Endodermal cell (in vitro differentiated cells): ENCODE data around the gene VIT. TPM values are rescaled to one million over a fixed set of nuclear protein-coding genes. Genes with fewer than 3 reads are reported as not detected.

Experiments
- DNase-seq: peaks from one replicate; pipeline ENCODE4 v3.0.0-alpha.2; 2017
- H3K27ac ChIP-seq: 2 replicates; pipeline ENCODE4 v1.5.1; 2013; ENCODE audit warnings: mild to moderate bottlenecking, low read depth, low read length, moderate library complexity
- H3K27me3 ChIP-seq: 2 replicates; pipeline ENCODE4 v1.6.1; 2013; ENCODE audit warnings: mild to moderate bottlenecking, low read length, moderate library complexity; ENCODE audit not compliant: insufficient read depth, control insufficient read depth, poor library complexity, severe bottlenecking
- H3K36me3 ChIP-seq: 2 replicates; pipeline ENCODE4 v1.7.0; 2013; ENCODE audit warnings: mild to moderate bottlenecking, low read length, moderate library complexity; ENCODE audit not compliant: control insufficient read depth, insufficient read depth
- H3K4me1 ChIP-seq: one replicate; pipeline ENCODE4 v1.7.0; 2013; ENCODE audit warnings: low read length; ENCODE audit not compliant: control insufficient read depth, insufficient read depth
- H3K4me3 ChIP-seq: 2 replicates; pipeline ENCODE4 v1.5.1; 2013; ENCODE audit warnings: mild to moderate bottlenecking, low read length, moderate library complexity
- H3K9ac ChIP-seq: 2 replicates; pipeline ENCODE4 v1.6.1; 2013; ENCODE audit warnings: mild to moderate bottlenecking, low read length, moderate library complexity; ENCODE audit not compliant: poor library complexity, severe bottlenecking; ENCODE audit errors: extremely low read depth
- H3K9me3 ChIP-seq: 2 replicates; pipeline ENCODE4 v1.6.1; 2013; ENCODE audit warnings: mild to moderate bottlenecking, low read length, moderate library complexity; ENCODE audit not compliant: control insufficient read depth
- H3K27ac Mint-ChIP-seq: 2 replicates; pipeline ENCODE4 v1.8.0; 2020; ENCODE audit warnings: mixed read lengths
- H3K27me3 Mint-ChIP-seq: 2 replicates; pipeline ENCODE4 v1.8.0; 2021; ENCODE audit warnings: mild to moderate bottlenecking, mixed read lengths; ENCODE audit not compliant: insufficient read depth
- H3K36me3 Mint-ChIP-seq: 2 replicates; pipeline ENCODE4 v1.8.0; 2020; ENCODE audit warnings: low read depth, mixed read lengths
- H3K4me1 Mint-ChIP-seq: 2 replicates; pipeline ENCODE4 v1.8.0; 2020; ENCODE audit warnings: mixed read lengths
- H3K4me3 Mint-ChIP-seq: 2 replicates; pipeline ENCODE4 v1.8.0; 2020; ENCODE audit warnings: mild to moderate bottlenecking, moderate library complexity, mixed read lengths
- H3K9me3 Mint-ChIP-seq: 2 replicates; pipeline ENCODE4 v1.8.0; 2020; ENCODE audit warnings: mild to moderate bottlenecking, mixed read lengths
- WGBS, 2 experiments: methylation state at CpG; one replicate each; pipeline versions ENCODE4 v1.1.5 to v1.1.7; 2013; ENCODE audit warnings: missing lambda C conversion rate in 2 of 2, mixed read lengths in 1 of 2; ENCODE audit not compliant: insufficient coverage in 1 of 2, insufficient read length in 1 of 2; 5-methylcytosine and 5-hydroxymethylcytosine counted together
- total RNA-seq, 2 donors: library from RNA; stranded (reverse); fragmentation: NEBNext Ultra II Directional in 1 of 2; extraction: Animal tissue kit (Norgen Biotek cat#: 25700) in 1 of 2; gene quantifications; 2 replicates in 1 of 2; 3 replicates in 1 of 2; pipeline ENCODE4 v1.2.1, GENCODE V29; 2021
- TF ChIP-seq, protein P1 (sequence below): fragments of 200-600 bp; sonication (generic); conservative IDR thresholded peaks from 2 replicates; pipeline ENCODE4 v1.5.0; 2021; ENCODE audit warnings: antibody characterized with exemption, mild to moderate bottlenecking

VIT gene
- total RNA-seq, 2 donors from 2014 or later = 0.53 TPM; not detected in 1

DNA sequence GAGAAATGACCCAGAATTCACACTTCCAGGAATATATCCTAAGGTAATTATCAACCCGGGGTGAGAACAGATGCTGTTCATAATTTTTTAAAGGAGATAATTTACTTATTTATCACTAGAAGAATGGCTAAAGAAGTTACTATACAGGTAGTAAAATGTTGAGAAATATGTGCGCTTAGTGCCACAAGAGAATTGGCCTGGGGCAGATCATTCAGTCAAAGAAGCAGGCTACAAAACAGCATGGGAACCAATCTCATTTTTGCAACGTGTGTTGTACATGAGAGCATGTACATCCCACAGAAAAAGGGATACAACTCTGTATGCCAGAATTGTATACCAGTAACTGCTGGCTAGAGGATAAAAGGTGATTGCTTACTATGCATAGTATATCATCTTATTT is 75.2 kb downstream of the VIT start:
- Mint-ChIP-seq H3K36me3 (no peaks in the 10 kb centered on the region), H3K4me1 (no peaks in the 10 kb centered on the region), H3K4me3 (no peak overlapping the region), H3K9me3 (peaks cover 6% of the 10 kb centered on the region), H3K27ac (no peak overlapping the region), H3K27me3 (peaks cover 2% of the 10 kb centered on the region)
- DNase-seq = no peak
- TF ChIP-seq, protein P1, sequence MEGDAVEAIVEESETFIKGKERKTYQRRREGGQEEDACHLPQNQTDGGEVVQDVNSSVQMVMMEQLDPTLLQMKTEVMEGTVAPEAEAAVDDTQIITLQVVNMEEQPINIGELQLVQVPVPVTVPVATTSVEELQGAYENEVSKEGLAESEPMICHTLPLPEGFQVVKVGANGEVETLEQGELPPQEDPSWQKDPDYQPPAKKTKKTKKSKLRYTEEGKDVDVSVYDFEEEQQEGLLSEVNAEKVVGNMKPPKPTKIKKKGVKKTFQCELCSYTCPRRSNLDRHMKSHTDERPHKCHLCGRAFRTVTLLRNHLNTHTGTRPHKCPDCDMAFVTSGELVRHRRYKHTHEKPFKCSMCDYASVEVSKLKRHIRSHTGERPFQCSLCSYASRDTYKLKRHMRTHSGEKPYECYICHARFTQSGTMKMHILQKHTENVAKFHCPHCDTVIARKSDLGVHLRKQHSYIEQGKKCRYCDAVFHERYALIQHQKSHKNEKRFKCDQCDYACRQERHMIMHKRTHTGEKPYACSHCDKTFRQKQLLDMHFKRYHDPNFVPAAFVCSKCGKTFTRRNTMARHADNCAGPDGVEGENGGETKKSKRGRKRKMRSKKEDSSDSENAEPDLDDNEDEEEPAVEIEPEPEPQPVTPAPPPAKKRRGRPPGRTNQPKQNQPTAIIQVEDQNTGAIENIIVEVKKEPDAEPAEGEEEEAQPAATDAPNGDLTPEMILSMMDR = no peak
- Histone ChIP-seq H3K9ac (no peak overlapping the region), H3K27me3 (no peaks in the 10 kb centered on the region), H3K27ac (no peak overlapping the region), H3K9me3 (peaks cover 7% of the 10 kb centered on the region), H3K4me3 (no peak overlapping the region), H3K36me3 (no peaks in the 10 kb centered on the region), H3K4me1 (no peaks in the 10 kb centered on the region)
- WGBS, 2 experiments = 91 to 100% methylated on average over 2 of the region's 3 CpGs

DNA sequence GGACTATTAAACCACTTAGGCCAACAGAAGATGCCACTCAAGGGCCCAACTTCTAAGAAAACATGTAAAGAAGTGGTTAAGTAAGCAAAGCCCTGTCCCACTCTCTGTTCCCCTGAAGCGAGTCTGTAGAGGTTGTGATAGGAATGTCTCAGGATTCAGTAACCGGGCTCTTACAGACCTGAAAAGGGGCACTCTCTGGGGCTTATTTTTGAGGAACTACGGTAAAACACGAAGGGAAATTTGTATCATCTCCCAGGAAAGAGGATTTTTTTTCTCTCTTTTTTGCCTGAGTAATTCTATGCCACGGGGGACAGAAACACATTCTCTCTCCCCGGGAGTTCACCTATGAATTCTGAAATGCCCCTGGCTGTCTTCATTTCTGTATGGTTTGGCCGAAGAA is 77.4 kb downstream of the VIT start:
- Histone ChIP-seq H3K27ac (no peak overlapping the region), H3K4me3 (no peak overlapping the region), H3K4me1 (no peaks in the 10 kb centered on the region), H3K9ac (no peak overlapping the region), H3K36me3 (no peaks in the 10 kb centered on the region), H3K27me3 (no peaks in the 10 kb centered on the region), H3K9me3 (peaks cover 7% of the 10 kb centered on the region)
- Mint-ChIP-seq H3K27me3 (peaks cover 2% of the 10 kb centered on the region), H3K4me3 (no peak overlapping the region), H3K4me1 (no peaks in the 10 kb centered on the region), H3K9me3 (peaks cover 6% of the 10 kb centered on the region), H3K36me3 (no peaks in the 10 kb centered on the region), H3K27ac (no peak overlapping the region)
- WGBS, 2 experiments = 83 to 85% methylated on average over 6 to 7 of the region's 7 CpGs
- TF ChIP-seq, protein P1 = no peak
- DNase-seq = no peak

DNA sequence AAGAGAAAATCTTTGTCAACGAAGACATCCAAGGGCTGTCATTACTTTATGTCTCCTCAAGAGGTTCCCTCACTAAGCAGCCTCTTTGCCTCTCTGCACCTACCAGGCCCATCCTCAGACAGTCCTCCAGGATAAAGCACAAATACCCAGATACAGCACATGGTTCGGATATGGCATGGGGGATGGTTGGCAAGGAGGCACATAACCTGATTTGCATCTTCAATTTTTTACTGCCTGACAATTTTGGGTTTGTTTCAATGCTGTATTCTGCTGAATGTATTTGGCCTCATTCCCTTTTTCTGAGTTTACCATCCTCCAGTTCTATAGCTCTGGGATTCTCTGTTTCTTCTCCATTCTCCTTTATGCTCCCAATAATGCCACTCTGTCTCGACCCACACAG is 78.8 kb downstream of the VIT start:
- DNase-seq = no peak
- TF ChIP-seq, protein P1 = peak; percentile 10
- Histone ChIP-seq H3K4me1 (no peaks in the 10 kb centered on the region), H3K27me3 (no peaks in the 10 kb centered on the region), H3K27ac (no peak overlapping the region), H3K9ac (no peak overlapping the region), H3K4me3 (no peak overlapping the region), H3K9me3 (peaks cover 7% of the 10 kb centered on the region), H3K36me3 (no peaks in the 10 kb centered on the region)
- H3K36me3 Mint-ChIP-seq = no peaks in the 10 kb centered on the region
- peaks cover 6% of the 10 kb centered on the region for H3K9me3 Mint-ChIP-seq
- H3K27me3 Mint-ChIP-seq = peaks cover 2% of the 10 kb centered on the region
- no peak overlapping the region for H3K4me3 Mint-ChIP-seq
- H3K4me1 Mint-ChIP-seq = no peaks in the 10 kb centered on the region
- no peak overlapping the region for H3K27ac Mint-ChIP-seq
- 92 to 97% methylated on average over 3 of the region's 3 CpGs for WGBS, 2 experiments
